GM21390 (cell line): ENCODE results near the gene PRKCB.

ENCODE experiments used
- ATAC-seq: cut with Tn5 transposase; IDR thresholded peaks from one replicate; pipeline ENCODE4 v1.9.1; 2021; ENCODE audit not compliant: unreplicated experiment

The PRKCB gene

GRCh38 chr16:23836078-23836403, 258 bp downstream of the PRKCB start:
- no peak for ATAC-seq

- peak; percentile 14 for ATAC-seq
Observed at GRCh38 chr16:23836404-23837311, 875 bp downstream of the PRKCB start.

GRCh38 chr16:23837553-23838308, 1.9 kb downstream of the PRKCB start:
- no peak for ATAC-seq

- ATAC-seq = no peak
Observed at GRCh38 chr16:23838485-23839142, 2.8 kb downstream of the PRKCB start.

GRCh38 chr16:23840310-23840709, 4.5 kb downstream of the PRKCB start:
- ATAC-seq = no peak

GRCh38 chr16:23842137-23842600, 6.4 kb downstream of the PRKCB start:
- peak; percentile 68 for ATAC-seq

GRCh38 chr16:23843143-23843542, 7.4 kb downstream of the PRKCB start:
- ATAC-seq = no peak

GRCh38 chr16:23847251-23847650, 11.5 kb downstream of the PRKCB start:
- no peak for ATAC-seq

GRCh38 chr16:23847948-23848347, 12.2 kb downstream of the PRKCB start:
- no peak for ATAC-seq

- ATAC-seq = no peak
Observed at GRCh38 chr16:23848958-23849357, 13.2 kb downstream of the PRKCB start.

- ATAC-seq = no peak
Observed at GRCh38 chr16:23852794-23853562, 17.2 kb downstream of the PRKCB start.

- ATAC-seq = no peak
Observed at GRCh38 chr16:23855010-23855409, 19.2 kb downstream of the PRKCB start.

- ATAC-seq = no peak
Observed at GRCh38 chr16:23856251-23856709, 20.5 kb downstream of the PRKCB start.

GRCh38 chr16:23857256-23857880, 21.6 kb downstream of the PRKCB start:
- ATAC-seq = no peak

GRCh38 chr16:23857881-23858269, 22.1 kb downstream of the PRKCB start:
- ATAC-seq = no peak

GRCh38 chr16:23858542-23858941, 22.8 kb downstream of the PRKCB start:
- no peak for ATAC-seq

GRCh38 chr16:23859713-23860269, 24.0 kb downstream of the PRKCB start:
- ATAC-seq = no peak

GRCh38 chr16:23861874-23862273, 26.1 kb downstream of the PRKCB start:
- ATAC-seq = no peak

- ATAC-seq = no peak
Observed at GRCh38 chr16:23862556-23862955, 26.8 kb downstream of the PRKCB start.
